Thyroid gland (tissue), 4 donors: ENCODE data around the gene PCCA.

Source experiments
- POLR2A ChIP-seq, 2 donors: fragments of 450-650 bp; IDR thresholded peaks; one replicate each; pipeline ENCODE4 v1.6.1; 2017; ENCODE audit warnings: antibody characterized with exemption in 2 of 2, mild to moderate bottlenecking in 2 of 2, moderate library complexity in 1 of 2
- TF ChIP-seq, protein P1 (sequence below), 6 experiments: fragments of 200-600 bp in 3 of 6; fragments of 450-650 bp in 3 of 6; sonication (generic) in 3 of 6; IDR thresholded peaks; one replicate each; pipeline ENCODE4 v1.5.1; 2016 to 2019; ENCODE audit warnings: antibody characterized with exemption in 6 of 6, mild to moderate bottlenecking in 2 of 6, inconsistent platforms in 1 of 6, moderate library complexity in 1 of 6

GRCh38 chr13:100532090-100532766, 443.3 kb downstream of the PCCA start:
- TF ChIP-seq, protein P1, sequence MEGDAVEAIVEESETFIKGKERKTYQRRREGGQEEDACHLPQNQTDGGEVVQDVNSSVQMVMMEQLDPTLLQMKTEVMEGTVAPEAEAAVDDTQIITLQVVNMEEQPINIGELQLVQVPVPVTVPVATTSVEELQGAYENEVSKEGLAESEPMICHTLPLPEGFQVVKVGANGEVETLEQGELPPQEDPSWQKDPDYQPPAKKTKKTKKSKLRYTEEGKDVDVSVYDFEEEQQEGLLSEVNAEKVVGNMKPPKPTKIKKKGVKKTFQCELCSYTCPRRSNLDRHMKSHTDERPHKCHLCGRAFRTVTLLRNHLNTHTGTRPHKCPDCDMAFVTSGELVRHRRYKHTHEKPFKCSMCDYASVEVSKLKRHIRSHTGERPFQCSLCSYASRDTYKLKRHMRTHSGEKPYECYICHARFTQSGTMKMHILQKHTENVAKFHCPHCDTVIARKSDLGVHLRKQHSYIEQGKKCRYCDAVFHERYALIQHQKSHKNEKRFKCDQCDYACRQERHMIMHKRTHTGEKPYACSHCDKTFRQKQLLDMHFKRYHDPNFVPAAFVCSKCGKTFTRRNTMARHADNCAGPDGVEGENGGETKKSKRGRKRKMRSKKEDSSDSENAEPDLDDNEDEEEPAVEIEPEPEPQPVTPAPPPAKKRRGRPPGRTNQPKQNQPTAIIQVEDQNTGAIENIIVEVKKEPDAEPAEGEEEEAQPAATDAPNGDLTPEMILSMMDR (IDR thresholded peaks at IDR 0.05) = no peak
- TF ChIP-seq POLR2A (IDR thresholded peaks at IDR 0.05) = no peak
